ENCODE measurements around the gene GATAD2A. TPM values are rescaled to one million over a fixed set of nuclear protein-coding genes. Genes with fewer than 3 reads are reported as not detected.

The GATAD2A gene
- total RNA-seq, 2 experiments from 2014 or later = 122 to 135 TPM

GRCh38 chr19:19429361-19429760 lies 23.9 kb downstream of the GATAD2A start:
- Mint-ChIP-seq H3K4me1 (peaks cover 31% of the 10 kb centered on the region), H3K9me3 (no peaks in the 10 kb centered on the region), H3K36me3 (ENCODE audit: low read depth) (peaks cover 10% of the 10 kb centered on the region), H3K27me3 (no peaks in the 10 kb centered on the region), H3K27ac (no peak overlapping the region), H3K4me3 (no peak overlapping the region)
- POLR2A ChIA-PET = no interaction called here
- no peak for DNase-seq
- CTCF ChIA-PET = interaction anchor here (0.7 kb wide), 1 partner anchor 63 kb away, joined by 6 read pairs; no protein-coding TSS in a partner anchor

- ChIA-PET POLR2A (no interaction called here), CTCF (interaction anchor here (1.0 kb wide), 1 partner anchor 11 kb away, joined by 4 read pairs; no protein-coding TSS in a partner anchor)
- H3K27me3 Mint-ChIP-seq = no peaks in the 10 kb centered on the region
- no peak for DNase-seq
- H3K36me3 Mint-ChIP-seq (ENCODE audit: low read depth) = peaks cover 11% of the 10 kb centered on the region
- H3K27ac Mint-ChIP-seq = peak overlapping the region; percentile 1
- H3K4me3 Mint-ChIP-seq = no peak overlapping the region
- peaks cover 28% of the 10 kb centered on the region for H3K4me1 Mint-ChIP-seq
- H3K9me3 Mint-ChIP-seq = no peaks in the 10 kb centered on the region
Measured at GRCh38 chr19:19432732-19433131, 27.3 kb downstream of the GATAD2A start.

- ChIA-PET POLR2A (no interaction called here), CTCF (interaction anchor here (1.3 kb wide), 1 partner anchor 26 kb away, joined by 3 read pairs; no protein-coding TSS in a partner anchor)
- Mint-ChIP-seq H3K4me1 (peaks cover 29% of the 10 kb centered on the region), H3K27ac (no peak overlapping the region), H3K9me3 (no peaks in the 10 kb centered on the region), H3K27me3 (no peaks in the 10 kb centered on the region), H3K36me3 (ENCODE audit: low read depth) (peaks cover 11% of the 10 kb centered on the region), H3K4me3 (no peak overlapping the region)
- no peak for DNase-seq
Measured at GRCh38 chr19:19433666-19434213, 28.3 kb downstream of the GATAD2A start.

GRCh38 chr19:19434483-19435045 lies 29.1 kb downstream of the GATAD2A start:
- H3K27ac Mint-ChIP-seq = peak overlapping the region; percentile 73
- ChIA-PET CTCF (interaction anchor here (1.3 kb wide), 1 partner anchor 25 kb away, joined by 3 read pairs; no protein-coding TSS in a partner anchor), POLR2A (no interaction called here)
- DNase-seq = no peak
- H3K27me3 Mint-ChIP-seq = no peaks in the 10 kb centered on the region
- H3K36me3 Mint-ChIP-seq (ENCODE audit: low read depth) = peaks cover 16% of the 10 kb centered on the region
- H3K4me3 Mint-ChIP-seq = no peak overlapping the region
- H3K9me3 Mint-ChIP-seq = no peaks in the 10 kb centered on the region
- peaks cover 36% of the 10 kb centered on the region for H3K4me1 Mint-ChIP-seq

- Mint-ChIP-seq H3K4me3 (no peak overlapping the region), H3K36me3 (ENCODE audit: low read depth) (peaks cover 21% of the 10 kb centered on the region), H3K27me3 (no peaks in the 10 kb centered on the region), H3K27ac (peak overlapping the region; percentile 64), H3K4me1 (peaks cover 36% of the 10 kb centered on the region), H3K9me3 (no peaks in the 10 kb centered on the region)
- POLR2A ChIA-PET = interaction anchor here (0.6 to 0.9 kb wide), 2 partner anchors 31 to 150 kb away, joined by 3 read pairs; partner anchors contain the start of gene GATAD2A
- DNase-seq = no peak
- CTCF ChIA-PET = interaction anchor here (1.6 kb wide), 1 partner anchor 10 kb away, joined by 4 read pairs; no protein-coding TSS in a partner anchor
Measured at GRCh38 chr19:19436137-19436691, 30.7 kb downstream of the GATAD2A start.

GRCh38 chr19:19438366-19439175 lies 33.1 kb downstream of the GATAD2A start:
- no peaks in the 10 kb centered on the region for H3K9me3 Mint-ChIP-seq
- no peaks in the 10 kb centered on the region for H3K27me3 Mint-ChIP-seq
- peak overlapping the region; percentile 50 for H3K27ac Mint-ChIP-seq
- H3K36me3 Mint-ChIP-seq (ENCODE audit: low read depth) = peaks cover 27% of the 10 kb centered on the region
- ChIA-PET POLR2A (no interaction called here), CTCF (no interaction called here)
- H3K4me1 Mint-ChIP-seq = peaks cover 31% of the 10 kb centered on the region
- DNase-seq = no peak
- no peak overlapping the region for H3K4me3 Mint-ChIP-seq

GRCh38 chr19:19439176-19439482 lies 33.7 kb downstream of the GATAD2A start:
- no peak overlapping the region for H3K4me3 Mint-ChIP-seq
- ChIA-PET CTCF (no interaction called here), POLR2A (no interaction called here)
- H3K27ac Mint-ChIP-seq = peak overlapping the region; percentile 9
- no peaks in the 10 kb centered on the region for H3K27me3 Mint-ChIP-seq
- H3K4me1 Mint-ChIP-seq = peaks cover 33% of the 10 kb centered on the region
- DNase-seq = no peak
- peaks cover 31% of the 10 kb centered on the region for H3K36me3 Mint-ChIP-seq (ENCODE audit: low read depth)
- H3K9me3 Mint-ChIP-seq = no peaks in the 10 kb centered on the region

- no peak for DNase-seq
- H3K27me3 Mint-ChIP-seq = no peaks in the 10 kb centered on the region
- peak overlapping the region; percentile 6 for H3K27ac Mint-ChIP-seq
- peaks cover 69% of the 10 kb centered on the region for H3K4me1 Mint-ChIP-seq
- no peaks in the 10 kb centered on the region for H3K9me3 Mint-ChIP-seq
- H3K36me3 Mint-ChIP-seq (ENCODE audit: low read depth) = peaks cover 46% of the 10 kb centered on the region
- ChIA-PET CTCF (interaction anchor here (0.6 to 2.8 kb wide), 4 partner anchors 10 to 76 kb away, joined by 3 to 11 read pairs (median 4); no protein-coding TSS in a partner anchor), POLR2A (interaction anchor here (0.6 kb wide), 1 partner anchor 20 kb away, joined by 3 read pairs; no protein-coding TSS in a partner anchor)
- no peak overlapping the region for H3K4me3 Mint-ChIP-seq
Measured at GRCh38 chr19:19443283-19443682, 37.8 kb downstream of the GATAD2A start.

- ChIA-PET CTCF (interaction anchor here (1.0 to 2.8 kb wide), 5 partner anchors 11 to 79 kb away, joined by 3 to 11 read pairs (median 3); no protein-coding TSS in a partner anchor), POLR2A (no interaction called here)
- peaks cover 41% of the 10 kb centered on the region for H3K36me3 Mint-ChIP-seq (ENCODE audit: low read depth)
- H3K9me3 Mint-ChIP-seq = no peaks in the 10 kb centered on the region
- peak overlapping the region; percentile 86 for H3K27ac Mint-ChIP-seq
- H3K4me1 Mint-ChIP-seq = peaks cover 71% of the 10 kb centered on the region
- no peaks in the 10 kb centered on the region for H3K27me3 Mint-ChIP-seq
- no peak for DNase-seq
- no peak overlapping the region for H3K4me3 Mint-ChIP-seq
Measured at GRCh38 chr19:19443902-19444680, 38.6 kb downstream of the GATAD2A start.

- DNase-seq = peak; percentile 25
- Mint-ChIP-seq H3K27me3 (no peaks in the 10 kb centered on the region), H3K36me3 (ENCODE audit: low read depth) (peaks cover 37% of the 10 kb centered on the region), H3K4me1 (peaks cover 70% of the 10 kb centered on the region), H3K27ac (peak overlapping the region; percentile 86), H3K4me3 (no peak overlapping the region), H3K9me3 (no peaks in the 10 kb centered on the region)
- ChIA-PET CTCF (interaction anchor here (1.0 to 2.8 kb wide), 5 partner anchors 12 to 80 kb away, joined by 3 to 11 read pairs (median 3); no protein-coding TSS in a partner anchor), POLR2A (no interaction called here)
Measured at GRCh38 chr19:19444681-19445155, 39.2 kb downstream of the GATAD2A start.

GRCh38 chr19:19445288-19445687 lies 39.8 kb downstream of the GATAD2A start:
- H3K27ac Mint-ChIP-seq = peak overlapping the region; percentile 86
- peaks cover 71% of the 10 kb centered on the region for H3K4me1 Mint-ChIP-seq
- CTCF ChIA-PET = interaction anchor here (1.3 kb wide), 1 partner anchor 80 kb away, joined by 3 read pairs; no protein-coding TSS in a partner anchor
- H3K9me3 Mint-ChIP-seq = no peaks in the 10 kb centered on the region
- DNase-seq = no peak
- peaks cover 34% of the 10 kb centered on the region for H3K36me3 Mint-ChIP-seq (ENCODE audit: low read depth)
- no peaks in the 10 kb centered on the region for H3K27me3 Mint-ChIP-seq
- no peak overlapping the region for H3K4me3 Mint-ChIP-seq
- POLR2A ChIA-PET = no interaction called here

GRCh38 chr19:19445911-19446361 lies 40.5 kb downstream of the GATAD2A start:
- H3K36me3 Mint-ChIP-seq (ENCODE audit: low read depth) = peaks cover 34% of the 10 kb centered on the region
- no peaks in the 10 kb centered on the region for H3K27me3 Mint-ChIP-seq
- ChIA-PET CTCF (no interaction called here), POLR2A (no interaction called here)
- peaks cover 74% of the 10 kb centered on the region for H3K4me1 Mint-ChIP-seq
- H3K27ac Mint-ChIP-seq = peak overlapping the region; percentile 86
- H3K4me3 Mint-ChIP-seq = no peak overlapping the region
- DNase-seq = no peak
- no peaks in the 10 kb centered on the region for H3K9me3 Mint-ChIP-seq
